Right lobe of liver (tissue), 6 donors: ENCODE results near the gene MYO1B. TPM values are rescaled to one million over a fixed set of nuclear protein-coding genes. Genes with fewer than 3 reads are reported as not detected.

Experiments
- ATAC-seq, 4 donors: fragments of 200-7000 bp; cut with Tn5 transposase; one replicate each; pipeline ENCODE4 v1.9.1; 2020; ENCODE audit warnings: mild to moderate bottlenecking in 4 of 4, moderate library complexity in 4 of 4
- DNase-seq, 3 donors: peaks; one replicate each; pipeline ENCODE4 v3.0.0-alpha.2; 2020
- H3K27ac ChIP-seq, 3 donors: fragments of 200-600 bp; one replicate each; pipeline ENCODE4 v1.8.0; 2022
- H3K27me3 ChIP-seq, 2 donors: fragments of 200-600 bp; one replicate each; pipeline ENCODE4 v1.8.0; 2022
- H3K36me3 ChIP-seq, 4 donors: fragments of 200-600 bp; sonication (generic) in 1 of 4; one replicate each; pipeline versions ENCODE4 v1.5.1 to v1.8.0; 2017 to 2022; ENCODE audit warnings: control low read depth in 1 of 4
- H3K4me1 ChIP-seq, 4 donors: fragments of 200-600 bp; sonication (generic) in 1 of 4; one replicate each; pipeline versions ENCODE4 v1.5.1 to v1.8.0; 2017 to 2022; ENCODE audit warnings: control low read depth in 1 of 4
- H3K4me3 ChIP-seq, 3 donors: fragments of 200-600 bp; one replicate each; pipeline ENCODE4 v1.8.0; 2022
- H3K9me3 ChIP-seq, 4 donors: fragments of 200-600 bp; sonication (generic) in 1 of 4; one replicate each; pipeline versions ENCODE4 v1.5.1 to v1.8.0; 2017 to 2022; ENCODE audit warnings: control low read depth in 1 of 4
- POLR2A ChIP-seq: fragments of 450-650 bp; IDR thresholded peaks from one replicate; pipeline ENCODE4 v1.6.1; 2017; ENCODE audit warnings: antibody characterized with exemption, mild to moderate bottlenecking
- WGBS: methylation state at CpG from one replicate; pipeline ENCODE4 v1.1.6; 2018; ENCODE audit warnings: low coverage, low lambda C conversion rate; ENCODE audit not compliant: insufficient coverage; ENCODE audit errors: missing lambda C conversion rate; 5-methylcytosine and 5-hydroxymethylcytosine counted together
- intact Hi-C, 2 donors: fragments of 100-400 bp; cut with DNase I; formaldehyde crosslinking; loops; one replicate each; pipeline versions ENCODE4 v1.11.2 to v1.14.1; 2022
- total RNA-seq, 6 experiments: library from RNA; depleted of rRNA in 2 of 6; stranded (reverse); fragments of >200 nt in 2 of 6; fragmentation: NEBNext Ultra II Directional in 3 of 6; extraction: Animal tissue kit (Norgen Biotek cat#: 25700) in 3 of 6; gene quantifications; one replicate each; pipeline versions ENCODE4 v1.1.0 to v1.2.4, GENCODE V29; 2016 to 2023
- TF ChIP-seq, protein P1 (sequence below), 4 donors: fragments of 200-600 bp in 3 of 4; fragments of 450-650 bp in 1 of 4; IDR thresholded peaks; one replicate each; pipeline versions ENCODE4 v1.5.1 to v1.8.0; 2016 to 2022; ENCODE audit warnings: antibody characterized with exemption in 4 of 4, mild to moderate bottlenecking in 2 of 4
- donor health status: DM: no; HTN: yes; CAD: no.
- donor health status: DM: no; HTN: no; CAD: no.
- donor health status: DM: no; HTN: no; CAD: no.
- donor health status: DM: no; HTN: yes; CAD: no.
- donor health status: DM: no; HTN: yes; CAD: no.

The MYO1B gene
- total RNA-seq, 6 experiments from 2014 or later = 171 to 273 (median 221) TPM

DNA sequence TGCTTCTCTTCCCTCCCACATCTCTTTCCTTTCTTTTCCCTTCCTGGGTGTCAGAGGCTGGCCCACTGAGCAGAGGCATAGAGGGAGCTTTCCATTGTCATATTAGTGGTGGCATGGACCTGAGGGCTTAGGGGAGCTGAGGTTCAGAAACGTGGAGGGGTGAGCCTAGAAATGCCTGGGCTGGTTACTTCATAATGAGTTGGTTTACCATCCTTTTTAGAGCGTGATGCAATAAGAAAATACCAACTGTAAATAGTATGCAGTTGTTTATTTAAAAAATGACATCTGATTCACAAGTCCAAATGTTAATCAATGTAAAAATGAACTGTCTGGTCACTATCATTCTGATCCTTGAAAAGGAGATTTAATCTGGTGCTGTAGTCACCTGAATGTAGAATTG is 46.3 kb downstream of the MYO1B start:
- intact Hi-C loops = no loop called here
- 36% methylated on average over 2 of the region's 2 CpGs for WGBS
- TF ChIP-seq, protein P1, sequence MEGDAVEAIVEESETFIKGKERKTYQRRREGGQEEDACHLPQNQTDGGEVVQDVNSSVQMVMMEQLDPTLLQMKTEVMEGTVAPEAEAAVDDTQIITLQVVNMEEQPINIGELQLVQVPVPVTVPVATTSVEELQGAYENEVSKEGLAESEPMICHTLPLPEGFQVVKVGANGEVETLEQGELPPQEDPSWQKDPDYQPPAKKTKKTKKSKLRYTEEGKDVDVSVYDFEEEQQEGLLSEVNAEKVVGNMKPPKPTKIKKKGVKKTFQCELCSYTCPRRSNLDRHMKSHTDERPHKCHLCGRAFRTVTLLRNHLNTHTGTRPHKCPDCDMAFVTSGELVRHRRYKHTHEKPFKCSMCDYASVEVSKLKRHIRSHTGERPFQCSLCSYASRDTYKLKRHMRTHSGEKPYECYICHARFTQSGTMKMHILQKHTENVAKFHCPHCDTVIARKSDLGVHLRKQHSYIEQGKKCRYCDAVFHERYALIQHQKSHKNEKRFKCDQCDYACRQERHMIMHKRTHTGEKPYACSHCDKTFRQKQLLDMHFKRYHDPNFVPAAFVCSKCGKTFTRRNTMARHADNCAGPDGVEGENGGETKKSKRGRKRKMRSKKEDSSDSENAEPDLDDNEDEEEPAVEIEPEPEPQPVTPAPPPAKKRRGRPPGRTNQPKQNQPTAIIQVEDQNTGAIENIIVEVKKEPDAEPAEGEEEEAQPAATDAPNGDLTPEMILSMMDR (IDR thresholded peaks at IDR 0.05) = no peak
- TF ChIP-seq POLR2A = no peak
- Histone ChIP-seq H3K9me3 (no peaks in the 10 kb centered on the region), H3K27ac (no peak overlapping the region), H3K27me3 (no peaks in the 10 kb centered on the region), H3K4me3 (no peak overlapping the region), H3K36me3 (peaks cover 0 to under 1% (median 0%) of the 10 kb centered on the region in 4 donors), H3K4me1 (peaks cover 0 to 65% (median 7%) of the 10 kb centered on the region in 4 donors)
- ATAC-seq (peak in 1 of 4 donors; percentile 39), DNase-seq (no peak)

DNA sequence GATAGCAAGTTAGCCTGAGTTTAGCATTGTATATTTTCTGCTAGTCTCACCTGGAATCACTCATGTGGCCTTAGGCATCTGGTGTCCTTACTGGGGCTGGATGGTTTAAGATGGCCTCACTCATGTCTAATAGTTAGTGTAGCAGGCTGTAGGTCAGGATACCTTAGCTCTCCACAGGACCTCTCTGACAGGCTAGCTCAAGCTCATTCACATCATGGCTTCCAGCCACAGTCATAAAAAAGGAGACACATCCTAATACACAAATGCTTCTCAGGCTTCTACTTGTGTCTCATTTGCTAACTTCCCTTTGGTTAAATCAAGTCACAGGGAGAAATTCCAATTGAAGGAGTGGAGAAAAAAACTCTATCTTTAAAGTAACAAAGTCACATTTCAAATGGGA is 47.7 kb downstream of the MYO1B start:
- DNase-seq (no peak), ATAC-seq (no peak)
- Histone ChIP-seq H3K4me3 (no peak overlapping the region), H3K36me3 (peaks cover 0 to 12% (median 0%) of the 10 kb centered on the region in 4 donors), H3K9me3 (no peaks in the 10 kb centered on the region), H3K27me3 (no peaks in the 10 kb centered on the region), H3K27ac (no peak overlapping the region), H3K4me1 (peaks cover 0 to 65% (median 7%) of the 10 kb centered on the region in 4 donors)
- intact Hi-C loops = no loop called here
- no peak for TF ChIP-seq POLR2A
- TF ChIP-seq, protein P1 (IDR thresholded peaks at IDR 0.05) = no peak

DNA sequence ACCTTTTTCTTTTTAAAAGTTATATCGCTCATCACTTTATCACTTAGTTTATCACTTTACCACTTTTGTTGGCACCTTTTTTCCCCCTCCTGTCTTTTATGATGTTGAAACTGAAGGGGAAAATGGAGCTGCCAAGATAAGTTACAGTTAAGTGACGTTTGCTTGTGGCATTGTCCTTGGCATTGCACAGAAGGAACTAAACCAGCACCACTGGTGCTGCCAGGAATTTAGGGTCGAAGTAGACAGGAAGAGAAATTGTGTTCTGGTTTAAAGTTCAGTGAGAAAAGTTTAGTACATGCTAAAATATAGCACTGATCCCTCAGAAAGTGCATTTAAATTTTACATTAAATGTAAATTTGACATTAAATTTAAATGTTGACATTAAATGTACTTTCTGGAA is 49.9 kb downstream of the MYO1B start:
- H3K9me3 ChIP-seq = no peaks in the 10 kb centered on the region
- ATAC-seq (peak; percentile 51 to 71 (median 66)), DNase-seq (no peak)
- no peak overlapping the region for H3K4me3 ChIP-seq
- no peaks in the 10 kb centered on the region for H3K27me3 ChIP-seq
- 15% methylated on average over 3 of the region's 3 CpGs for WGBS
- peaks cover 0 to 59% (median 7%) of the 10 kb centered on the region in 4 donors for H3K4me1 ChIP-seq
- TF ChIP-seq, protein P1 (IDR thresholded peaks at IDR 0.05) = no peak
- no peak for TF ChIP-seq POLR2A
- H3K27ac ChIP-seq = peak overlapping the region in 1 of 3 donors; percentile 25
- intact Hi-C loops = no loop called here
- H3K36me3 ChIP-seq = peaks cover 0 to 12% (median 0%) of the 10 kb centered on the region in 4 donors

GRCh38 chr2:191296083-191297006 is 51.1 kb downstream of the MYO1B start:
- 71% methylated on average over 8 of the region's 8 CpGs for WGBS
- intact Hi-C loops = no loop called here
- no peak for ATAC-seq
- Histone ChIP-seq H3K27me3 (no peaks in the 10 kb centered on the region), H3K27ac (no peak overlapping the region), H3K4me3 (no peak overlapping the region), H3K9me3 (no peaks in the 10 kb centered on the region), H3K4me1 (peaks cover 0 to 46% (median 7%) of the 10 kb centered on the region in 4 donors), H3K36me3 (peaks cover 0 to 17% (median 0%) of the 10 kb centered on the region in 4 donors)
- TF ChIP-seq, protein P1 (IDR thresholded peaks at IDR 0.05) = no peak
- TF ChIP-seq POLR2A = no peak
- DNase-seq = no peak
